ENCODE results near the gene VPS51. TPM values are rescaled to one million over a fixed set of nuclear protein-coding genes. Genes with fewer than 3 reads are reported as not detected.

VPS51 gene
- total RNA-seq, 1 experiment from 2014 or later, result 77.0 TPM

- TSS peak; percentile 41 for BruUV-seq (replicated peaks)
- ChIA-PET POLR2A (interaction anchor here (0.7 to 2.4 kb wide), 6 partner anchors 11 to 50 kb away, joined by 3 to 28 read pairs (median 4); partner anchors contain the start of genes SAC3D1, SYVN1, TM7SF2 and VPS51), CTCF (interaction anchor here (0.5 to 2.1 kb wide), 5 partner anchors 13 to 198 kb away, joined by 3 to 8 read pairs (median 3); no protein-coding TSS in a partner anchor)
- Mint-ChIP-seq H3K27me3 (ENCODE audit: insufficient read depth, unreplicated experiment) (no peaks in the 10 kb centered on the region), H3K4me3 (ENCODE audit: unreplicated experiment) (peak overlapping the region; percentile 99), H3K36me3 (ENCODE audit: insufficient read depth, unreplicated experiment) (peaks cover 36% of the 10 kb centered on the region), H3K4me1 (ENCODE audit: insufficient read depth, unreplicated experiment) (peaks cover 22% of the 10 kb centered on the region), H3K9me3 (ENCODE audit: unreplicated experiment) (no peaks in the 10 kb centered on the region), H3K27ac (ENCODE audit: low read depth, unreplicated experiment) (peak overlapping the region; percentile 99)
- TF ChIP-seq, protein P1, sequence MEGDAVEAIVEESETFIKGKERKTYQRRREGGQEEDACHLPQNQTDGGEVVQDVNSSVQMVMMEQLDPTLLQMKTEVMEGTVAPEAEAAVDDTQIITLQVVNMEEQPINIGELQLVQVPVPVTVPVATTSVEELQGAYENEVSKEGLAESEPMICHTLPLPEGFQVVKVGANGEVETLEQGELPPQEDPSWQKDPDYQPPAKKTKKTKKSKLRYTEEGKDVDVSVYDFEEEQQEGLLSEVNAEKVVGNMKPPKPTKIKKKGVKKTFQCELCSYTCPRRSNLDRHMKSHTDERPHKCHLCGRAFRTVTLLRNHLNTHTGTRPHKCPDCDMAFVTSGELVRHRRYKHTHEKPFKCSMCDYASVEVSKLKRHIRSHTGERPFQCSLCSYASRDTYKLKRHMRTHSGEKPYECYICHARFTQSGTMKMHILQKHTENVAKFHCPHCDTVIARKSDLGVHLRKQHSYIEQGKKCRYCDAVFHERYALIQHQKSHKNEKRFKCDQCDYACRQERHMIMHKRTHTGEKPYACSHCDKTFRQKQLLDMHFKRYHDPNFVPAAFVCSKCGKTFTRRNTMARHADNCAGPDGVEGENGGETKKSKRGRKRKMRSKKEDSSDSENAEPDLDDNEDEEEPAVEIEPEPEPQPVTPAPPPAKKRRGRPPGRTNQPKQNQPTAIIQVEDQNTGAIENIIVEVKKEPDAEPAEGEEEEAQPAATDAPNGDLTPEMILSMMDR (IDR thresholded peaks at IDR 0.05; ENCODE audit: unreplicated experiment), result no peak
- DNase-seq (ENCODE audit: unreplicated experiment), result no peak
- intact Hi-C loops (cut with micrococcal nuclease), result loop anchor here (5.0 kb wide), 2 partner anchors 42 to 57 kb away; partner anchors contain the start of genes SAC3D1 and SNX15
Measured at GRCh38 chr11:65084598-65085375, 11.2 kb upstream of the VPS51 start.

DNA sequence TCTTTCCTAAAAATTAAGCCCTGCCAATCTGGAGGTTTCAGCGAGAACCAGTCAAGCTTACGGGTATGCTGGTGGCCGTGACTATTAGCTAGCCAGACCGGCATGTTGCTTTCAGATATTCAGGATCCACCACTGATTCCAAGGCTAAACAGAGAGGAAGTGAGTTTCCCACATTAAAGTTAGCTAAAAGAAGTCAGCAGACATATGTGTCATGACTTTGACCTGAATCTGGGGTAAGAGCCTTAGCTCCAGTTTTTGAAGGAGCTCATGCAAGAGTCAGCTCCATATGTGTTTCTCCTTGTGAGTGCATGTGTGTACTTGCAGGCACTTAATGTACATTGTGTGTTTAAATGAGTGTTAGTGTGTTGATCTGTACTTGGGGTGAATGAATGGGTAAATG is 10.6 kb upstream of the VPS51 start:
- no peak for DNase-seq (ENCODE audit: unreplicated experiment)
- Mint-ChIP-seq H3K36me3 (ENCODE audit: insufficient read depth, unreplicated experiment) (peaks cover 36% of the 10 kb centered on the region), H3K27ac (ENCODE audit: low read depth, unreplicated experiment) (peak overlapping the region; percentile 99), H3K4me3 (ENCODE audit: unreplicated experiment) (peak overlapping the region; percentile 99), H3K9me3 (ENCODE audit: unreplicated experiment) (no peaks in the 10 kb centered on the region), H3K4me1 (ENCODE audit: insufficient read depth, unreplicated experiment) (peaks cover 22% of the 10 kb centered on the region), H3K27me3 (ENCODE audit: insufficient read depth, unreplicated experiment) (no peaks in the 10 kb centered on the region)
- CTCF ChIA-PET, result interaction anchor here (0.5 to 2.1 kb wide), 6 partner anchors 12 to 199 kb away, joined by 3 to 8 read pairs (median 3); no protein-coding TSS in a partner anchor
- TF ChIP-seq, protein P1 (IDR thresholded peaks at IDR 0.05; ENCODE audit: unreplicated experiment), result no peak
- POLR2A ChIA-PET, result interaction anchor here (0.7 to 2.4 kb wide), 6 partner anchors 10 to 50 kb away, joined by 3 to 28 read pairs (median 4); partner anchors contain the start of genes SAC3D1, SYVN1, TM7SF2 and VPS51
- intact Hi-C loops (cut with micrococcal nuclease), result no loop called here
- no TSS peak for BruUV-seq (replicated peaks)

DNA sequence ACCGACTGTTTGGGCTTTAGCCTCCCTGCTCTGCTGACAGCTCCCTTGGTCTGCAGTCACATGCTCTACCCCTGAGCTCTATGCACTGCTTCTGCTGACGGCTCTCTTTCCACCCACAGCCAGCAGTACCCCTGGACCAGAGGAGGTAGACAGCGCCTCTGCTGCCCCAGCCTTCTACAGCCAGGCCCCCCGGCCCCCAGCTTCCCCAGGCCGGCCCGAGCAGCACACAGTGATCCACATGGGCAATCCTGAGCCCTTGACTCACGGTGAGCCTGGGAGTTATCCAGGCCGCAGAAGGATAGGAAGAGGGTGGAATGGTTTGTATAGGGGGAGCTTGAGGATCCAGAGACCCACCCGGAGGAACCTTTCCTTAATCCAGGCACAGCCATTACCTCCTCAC is 9.2 kb upstream of the VPS51 start:
- H3K36me3 Mint-ChIP-seq (ENCODE audit: insufficient read depth, unreplicated experiment), result peaks cover 36% of the 10 kb centered on the region
- no peak overlapping the region for H3K27ac Mint-ChIP-seq (ENCODE audit: low read depth, unreplicated experiment)
- peak overlapping the region; percentile 21 for H3K4me3 Mint-ChIP-seq (ENCODE audit: unreplicated experiment)
- intact Hi-C loops (cut with micrococcal nuclease), result no loop called here
- no peak for DNase-seq (ENCODE audit: unreplicated experiment)
- ChIA-PET POLR2A (interaction anchor here (2.4 kb wide), 1 partner anchor 9 kb away, joined by 28 read pairs; the partner anchor contains the start of gene VPS51), CTCF (interaction anchor here (0.6 to 2.1 kb wide), 2 partner anchors 8 to 24 kb away, joined by 3 to 8 read pairs; no protein-coding TSS in a partner anchor)
- no peaks in the 10 kb centered on the region for H3K27me3 Mint-ChIP-seq (ENCODE audit: insufficient read depth, unreplicated experiment)
- H3K9me3 Mint-ChIP-seq (ENCODE audit: unreplicated experiment), result no peaks in the 10 kb centered on the region
- TF ChIP-seq, protein P1 (IDR thresholded peaks at IDR 0.05; ENCODE audit: unreplicated experiment), result no peak
- no TSS peak for BruUV-seq (replicated peaks)
- peaks cover 16% of the 10 kb centered on the region for H3K4me1 Mint-ChIP-seq (ENCODE audit: insufficient read depth, unreplicated experiment)

DNA sequence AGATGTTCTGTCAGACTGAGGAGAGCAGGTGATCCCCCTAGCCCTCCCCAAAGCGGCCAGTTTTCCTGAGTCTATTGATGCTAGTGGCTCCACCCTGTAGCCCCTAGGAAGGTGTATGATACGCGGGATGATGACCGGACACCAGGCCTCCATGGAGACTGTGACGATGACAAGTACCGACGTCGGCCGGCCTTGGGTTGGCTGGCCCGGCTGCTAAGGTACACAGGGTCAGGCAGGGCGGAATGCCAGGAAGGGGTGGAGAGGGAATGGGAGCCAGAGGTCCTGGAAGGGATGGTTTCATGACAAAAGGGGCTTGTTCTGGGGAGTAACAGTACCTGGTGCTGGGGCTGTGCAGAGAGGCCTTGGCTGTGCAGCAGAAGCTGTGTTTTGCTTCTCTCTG is 8.8 kb upstream of the VPS51 start:
- no peaks in the 10 kb centered on the region for H3K9me3 Mint-ChIP-seq (ENCODE audit: unreplicated experiment)
- intact Hi-C loops (cut with micrococcal nuclease), result no loop called here
- H3K27me3 Mint-ChIP-seq (ENCODE audit: insufficient read depth, unreplicated experiment), result no peaks in the 10 kb centered on the region
- no peak for DNase-seq (ENCODE audit: unreplicated experiment)
- H3K4me1 Mint-ChIP-seq (ENCODE audit: insufficient read depth, unreplicated experiment), result peaks cover 16% of the 10 kb centered on the region
- CTCF ChIA-PET, result no interaction called here
- H3K36me3 Mint-ChIP-seq (ENCODE audit: insufficient read depth, unreplicated experiment), result peaks cover 36% of the 10 kb centered on the region
- TF ChIP-seq, protein P1 (IDR thresholded peaks at IDR 0.05; ENCODE audit: unreplicated experiment), result no peak
- no peak overlapping the region for H3K27ac Mint-ChIP-seq (ENCODE audit: low read depth, unreplicated experiment)
- POLR2A ChIA-PET, result no interaction called here
- H3K4me3 Mint-ChIP-seq (ENCODE audit: unreplicated experiment), result no peak overlapping the region
- no TSS peak for BruUV-seq (replicated peaks)

Measured in MCF 10A (cell line).